HL-60/S4 treated with phorbol 12-myristate 13-acetate at 8.2 ng/mL for 4 days and 3 days (cell line): ENCODE measurements around the gene IPO13.

ENCODE experiments used
- in situ Hi-C: fragments of 300-500 bp; cut with MboI; formaldehyde crosslinking; loops from 2 replicates; pipeline ENCODE4 v1.15.0; 2022; ENCODE audit warnings: low sequenced_read_pairs

Gene IPO13

GRCh38 chr1:43970502-43970901, 23.8 kb downstream of the IPO13 start:
- in situ Hi-C loops, result no loop called here

GRCh38 chr1:43970911-43971310, 24.2 kb downstream of the IPO13 start:
- in situ Hi-C loops, result no loop called here

- in situ Hi-C loops, result no loop called here
Observed at GRCh38 chr1:43971336-43971980, 24.7 kb downstream of the IPO13 start.

GRCh38 chr1:43973981-43974442, 27.3 kb downstream of the IPO13 start:
- in situ Hi-C loops, result no loop called here

- in situ Hi-C loops, result no loop called here
Observed at GRCh38 chr1:43974443-43975248, 27.9 kb downstream of the IPO13 start, which contains the start of gene ATP6V0B. ATP6V0B (plus strand) TSS chr1:43974960; CDS start chr1:43975041, 81 bp downstream.

- in situ Hi-C loops, result no loop called here
Observed at GRCh38 chr1:43975249-43975961, 28.7 kb downstream of the IPO13 start.

- in situ Hi-C loops, result no loop called here
Observed at GRCh38 chr1:43976045-43976444, 29.3 kb downstream of the IPO13 start.

GRCh38 chr1:43976890-43977289, 30.1 kb downstream of the IPO13 start:
- in situ Hi-C loops, result no loop called here

GRCh38 chr1:43977376-43978263, 30.9 kb downstream of the IPO13 start:
- in situ Hi-C loops, result no loop called here

GRCh38 chr1:43978264-43978550, 31.5 kb downstream of the IPO13 start:
- in situ Hi-C loops, result no loop called here

GRCh38 chr1:43978551-43979260, 32.0 kb downstream of the IPO13 start, which contains the start of gene B4GALT2:
B4GALT2 (plus strand) TSS chr1:43979210; CDS start chr1:43981161, 1,951 bp downstream.
- in situ Hi-C loops, result no loop called here

GRCh38 chr1:43979261-43979527, 32.4 kb downstream of the IPO13 start:
- in situ Hi-C loops, result no loop called here

GRCh38 chr1:43979528-43980254, 32.9 kb downstream of the IPO13 start:
- in situ Hi-C loops, result no loop called here

GRCh38 chr1:43980255-43981134, 33.7 kb downstream of the IPO13 start:
- in situ Hi-C loops, result no loop called here

- in situ Hi-C loops, result no loop called here
Observed at GRCh38 chr1:43981135-43981491, 34.4 kb downstream of the IPO13 start.

GRCh38 chr1:43981636-43982035, 34.9 kb downstream of the IPO13 start:
- in situ Hi-C loops, result no loop called here

GRCh38 chr1:43982241-43982640, 35.5 kb downstream of the IPO13 start:
- in situ Hi-C loops, result no loop called here

GRCh38 chr1:43982808-43983207, 36.1 kb downstream of the IPO13 start:
- in situ Hi-C loops, result no loop called here
